B cell (primary cell): Measurements from ENCODE around the gene RBM20. TPM values are rescaled to one million over a fixed set of nuclear protein-coding genes. Genes with fewer than 3 reads are reported as not detected.
A peak's percentile ranks its signal among the peaks of the same experiment; 100 is the strongest.

Experiments used
- ATAC-seq: fragments of 200-7000 bp; cut with Tn5 transposase; one replicate; pipeline ENCODE4 v1.10.0; 2021; ENCODE audit warnings: low read depth, mild to moderate bottlenecking, moderate number of reproducible peaks, moderate library complexity
- CTCF ChIA-PET: fragments of 350-600 bp; sonication (Branson Sonifier 250); formaldehyde crosslinking; loops from one replicate; lab custom pipeline; 2021; ENCODE audit warnings: antibody characterized with exemption, inconsistent platforms; lab: Charles Lee
- POLR2A ChIA-PET: fragments of 350-600 bp; sonication (Branson Sonifier 250); formaldehyde crosslinking; loops from one replicate; lab custom pipeline; 2021; ENCODE audit warnings: antibody characterized with exemption; lab: Charles Lee
- DNase-seq: peaks from one replicate; pipeline ENCODE4 v3.0.0; 2013
- H2AFZ ChIP-seq: 2 replicates; pipeline ENCODE4 v1.6.1; 2012; ENCODE audit warnings: mild to moderate bottlenecking, low read depth, low read length; ENCODE audit not compliant: insufficient read depth, poor library complexity, severe bottlenecking
- H3K27ac ChIP-seq, 2 donors: 1 replicate in 1 of 2; 2 replicates in 1 of 2; pipeline ENCODE4 v1.5.1; 2012 to 2013; ENCODE audit warnings: low read length in 2 of 2, mild to moderate bottlenecking in 2 of 2, moderate library complexity in 1 of 2
- H3K27me3 ChIP-seq, 4 experiments: fragments of 200-600 bp in 1 of 4; sonication (generic) in 1 of 4; replicated peaks in 1 of 4; 1 replicate in 2 of 4; 2 replicates in 2 of 4; pipeline versions ENCODE4 v1.6.1 to v1.7.0; 2013 to 2016; ENCODE audit warnings: low read length in 3 of 4, mild to moderate bottlenecking in 2 of 4, mixed read lengths in 1 of 4, moderate library complexity in 1 of 4; ENCODE audit not compliant: insufficient read depth in 4 of 4, control insufficient read depth in 3 of 4; ENCODE audit errors: control extremely low read depth in 1 of 4
- H3K36me3 ChIP-seq, 2 experiments: replicated peaks in 1 of 2; 1 replicate in 1 of 2; 2 replicates in 1 of 2; pipeline versions ENCODE4 v1.6.1 to v1.7.1; 2013; ENCODE audit warnings: low read length in 1 of 2; ENCODE audit not compliant: insufficient read depth in 2 of 2, control insufficient read depth in 1 of 2; ENCODE audit errors: control extremely low read depth in 1 of 2, extremely low read depth in 1 of 2
- H3K4me1 ChIP-seq, 2 donors: fragments of 200-600 bp in 1 of 2; sonication (generic) in 1 of 2; 1 replicate in 1 of 2; 2 replicates in 1 of 2; pipeline versions ENCODE4 v1.5.1 to v1.6.1; 2013 to 2017; ENCODE audit warnings: low read length in 2 of 2; ENCODE audit not compliant: control insufficient read depth in 2 of 2, insufficient read depth in 2 of 2
- H3K4me2 ChIP-seq: replicated peaks from 2 replicates; pipeline ENCODE3; 2012; ENCODE audit warnings: mild to moderate bottlenecking, low read depth, low read length; ENCODE audit not compliant: poor library complexity, severe bottlenecking
- H3K4me3 ChIP-seq, 5 experiments: fragments of 200-600 bp in 1 of 5; sonication (generic) in 1 of 5; 1 replicate in 3 of 5; 2 replicates in 2 of 5; pipeline versions ENCODE4 v1.5.1 to v1.7.0; 2011 to 2016; ENCODE audit warnings: low read length in 4 of 5, mild to moderate bottlenecking in 4 of 5, low read depth in 2 of 5, control low read depth in 1 of 5, moderate library complexity in 1 of 5; ENCODE audit not compliant: insufficient read depth in 1 of 5; ENCODE audit errors: control extremely low read depth in 1 of 5, extremely low read depth in 1 of 5
- H3K79me2 ChIP-seq: fragments of 200-600 bp; sonication (generic); one replicate; pipeline ENCODE4 v1.6.0; 2016; ENCODE audit warnings: low read length; ENCODE audit not compliant: control insufficient read depth, insufficient read depth
- H3K9ac ChIP-seq: fragments of 200-600 bp; sonication (generic); 2 replicates; pipeline ENCODE4 v1.6.1; 2017; ENCODE audit warnings: mild to moderate bottlenecking, low read length, moderate library complexity
- H3K9me3 ChIP-seq, 3 donors: one replicate each; pipeline versions ENCODE4 v1.6.1 to v1.7.1; 2013; ENCODE audit warnings: low read length in 2 of 3; ENCODE audit not compliant: control insufficient read depth in 2 of 3, insufficient read depth in 1 of 3; ENCODE audit errors: control extremely low read depth in 1 of 3
- H4K20me1 ChIP-seq: 2 replicates; pipeline ENCODE4 v1.6.0; 2012; ENCODE audit warnings: mild to moderate bottlenecking, low read length; ENCODE audit not compliant: insufficient read depth, control insufficient read depth, poor library complexity, severe bottlenecking
- H3K27ac Mint-ChIP-seq: one replicate; pipeline ENCODE4 v1.8.0; 2021; ENCODE audit warnings: mixed read lengths
- H3K27me3 Mint-ChIP-seq: one replicate; pipeline ENCODE4 v1.8.0; 2021; ENCODE audit warnings: mixed read lengths
- H3K4me1 Mint-ChIP-seq: one replicate; pipeline ENCODE4 v1.8.0; 2021; ENCODE audit warnings: mixed read lengths
- H3K4me3 Mint-ChIP-seq: one replicate; pipeline ENCODE4 v1.8.0; 2021; ENCODE audit warnings: mixed read lengths
- H3K9me3 Mint-ChIP-seq: one replicate; pipeline ENCODE4 v1.8.0; 2022; ENCODE audit warnings: mixed read lengths; ENCODE audit not compliant: insufficient read depth
- EZH2 ChIP-seq: IDR thresholded peaks from 2 replicates; pipeline ENCODE4 v1.6.1; 2012; ENCODE audit warnings: borderline replicate concordance, low read depth, mild to moderate bottlenecking, moderate library complexity, low read length; ENCODE audit not compliant: insufficient read depth, poor library complexity, severe bottlenecking
- WGBS: methylation state at CpG from one replicate; pipeline ENCODE4 v1.1.5; 2013; ENCODE audit warnings: missing lambda C conversion rate; ENCODE audit not compliant: insufficient coverage; 5-methylcytosine and 5-hydroxymethylcytosine counted together
- intact Hi-C: fragments of 100-400 bp; cut with micrococcal nuclease; formaldehyde crosslinking; loops from one replicate; pipeline ENCODE4 v1.10.0; 2022
- polyA plus RNA-seq: library from polyadenylated mRNA; depleted of rRNA; stranded (reverse); fragments of >200 nt; gene quantifications from 2 replicates; pipeline ENCODE4 v1.2.3, GENCODE V29; 2012
- total RNA-seq, 2 donors: library from RNA; stranded (reverse); fragments of 120-200 nt in 1 of 2; gene quantifications; 1 replicate in 1 of 2; 2 replicates in 1 of 2; pipeline versions ENCODE4 v1.2.3 to v1.2.4, GENCODE V29; 2013 to 2022
- TF ChIP-seq, protein P1 (sequence below): fragments of 200-600 bp; IDR thresholded peaks from one replicate; pipeline ENCODE4 v1.8.0; 2022; ENCODE audit warnings: antibody characterized with exemption, mild to moderate bottlenecking

The RBM20 gene
- total and polyA plus RNA-seq, 2 donors (not counting 1 experiment from before 2014, with no cell fraction given) = not detected

DNA sequence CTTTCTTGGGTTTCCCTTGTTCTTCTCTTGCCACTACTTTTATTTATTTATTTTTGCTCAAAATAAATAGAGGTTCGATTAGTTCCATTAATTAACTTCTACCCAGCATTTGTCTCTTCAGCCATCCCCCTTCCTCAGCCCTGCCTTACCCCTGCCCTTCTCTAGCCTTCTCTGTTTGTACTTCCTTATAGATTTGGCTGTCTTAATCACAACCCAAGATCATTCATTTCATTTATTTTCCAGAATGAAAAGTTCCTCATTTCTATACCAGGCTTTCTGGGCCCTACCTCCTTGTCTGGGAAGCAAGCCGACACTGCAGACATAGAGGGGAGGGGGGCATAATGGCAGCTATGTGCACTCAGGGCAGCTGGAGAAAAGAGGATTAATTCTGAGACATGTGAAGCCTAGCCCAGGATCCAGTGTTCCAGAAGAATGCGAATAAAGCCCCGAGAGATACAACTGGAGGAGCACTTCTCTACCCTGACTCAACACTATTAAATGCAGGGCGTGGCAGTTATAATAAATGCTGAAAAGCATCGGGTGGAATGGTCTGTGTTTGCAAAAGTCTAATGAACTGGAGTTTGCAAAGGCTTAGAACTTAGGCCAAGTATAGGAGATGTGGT, 221.2 kb downstream of the RBM20 start:
- ChIA-PET CTCF (interaction anchor here (0.5 to 5.3 kb wide), 12 partner anchors 8 to 119 kb away, joined by 3 to 43 read pairs (median 4); no protein-coding TSS in a partner anchor), POLR2A (interaction anchor here (0.6 to 5.2 kb wide), 6 partner anchors 20 to 766 kb away, joined by 3 to 80 read pairs (median 4); partner anchors contain the start of gene SMNDC1)
- peak; percentile 4 for ATAC-seq
- Histone ChIP-seq H3K9ac (peak overlapping the region; percentile 55), H3K79me2 (peaks cover 28% of the 10 kb centered on the region), H3K4me2 (peak overlapping the region; percentile 87), H3K36me3 (no peaks in the 10 kb centered on the region), H2AFZ (no peak overlapping the region), H3K4me3 (peak overlapping the region; percentile 5 to 60 (median 36)), H4K20me1 (no peaks in the 10 kb centered on the region), H3K27me3 (no peaks in the 10 kb centered on the region), H3K4me1 (peaks cover 97 to 100% of the 10 kb centered on the region in 2 donors), H3K27ac (peak overlapping the region; percentile 94 to 96), H3K9me3 (no peaks in the 10 kb centered on the region)
- Mint-ChIP-seq H3K27me3 (no peaks in the 10 kb centered on the region), H3K4me3 (peak overlapping the region; percentile 85), H3K9me3 (no peaks in the 10 kb centered on the region), H3K4me1 (peaks cover 97% of the 10 kb centered on the region), H3K27ac (peak overlapping the region; percentile 97)
- intact Hi-C loops = loop anchor here (1.0 to 10.0 kb wide), 7 partner anchors 54 to 858 kb away; partner anchors contain the start of genes ADD3, BBIP1, SHOC2 and SMC3
- peak; percentile 40 for DNase-seq
- 21% methylated on average over 4 of the region's 6 CpGs for WGBS
- no peak for TF ChIP-seq EZH2
- TF ChIP-seq, protein P1, sequence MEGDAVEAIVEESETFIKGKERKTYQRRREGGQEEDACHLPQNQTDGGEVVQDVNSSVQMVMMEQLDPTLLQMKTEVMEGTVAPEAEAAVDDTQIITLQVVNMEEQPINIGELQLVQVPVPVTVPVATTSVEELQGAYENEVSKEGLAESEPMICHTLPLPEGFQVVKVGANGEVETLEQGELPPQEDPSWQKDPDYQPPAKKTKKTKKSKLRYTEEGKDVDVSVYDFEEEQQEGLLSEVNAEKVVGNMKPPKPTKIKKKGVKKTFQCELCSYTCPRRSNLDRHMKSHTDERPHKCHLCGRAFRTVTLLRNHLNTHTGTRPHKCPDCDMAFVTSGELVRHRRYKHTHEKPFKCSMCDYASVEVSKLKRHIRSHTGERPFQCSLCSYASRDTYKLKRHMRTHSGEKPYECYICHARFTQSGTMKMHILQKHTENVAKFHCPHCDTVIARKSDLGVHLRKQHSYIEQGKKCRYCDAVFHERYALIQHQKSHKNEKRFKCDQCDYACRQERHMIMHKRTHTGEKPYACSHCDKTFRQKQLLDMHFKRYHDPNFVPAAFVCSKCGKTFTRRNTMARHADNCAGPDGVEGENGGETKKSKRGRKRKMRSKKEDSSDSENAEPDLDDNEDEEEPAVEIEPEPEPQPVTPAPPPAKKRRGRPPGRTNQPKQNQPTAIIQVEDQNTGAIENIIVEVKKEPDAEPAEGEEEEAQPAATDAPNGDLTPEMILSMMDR = no peak
